HAP-1 (cell line): ENCODE results near the gene TRAF4.
"Not testable (repeated sequence)": the region's sequence is repeated elsewhere in the genome, so short reads cannot be mapped to it uniquely, and the experiment has no call there.

Experiments used
- DNase-seq, 2 experiments: peaks; one replicate each; pipeline ENCODE4 v3.0.0-alpha.2; 2016 to 2020; ENCODE audit warnings: low spot score in 2 of 2
- H3K27me3 ChIP-seq: fragments of 250-450 bp; sonication (Bioruptor Pico); 2 replicates; pipeline ENCODE4 v1.5.1; 2020; ENCODE audit warnings: low read depth, mild to moderate bottlenecking, moderate library complexity
- H3K36me3 ChIP-seq: fragments of 250-450 bp; sonication (Bioruptor Pico); replicated peaks from 2 replicates; pipeline ENCODE4 v1.5.1; 2020; ENCODE audit warnings: mild to moderate bottlenecking
- H3K4me1 ChIP-seq: fragments of 250-450 bp; sonication (Bioruptor Pico); 2 replicates; pipeline ENCODE4 v1.5.1; 2020; ENCODE audit warnings: mild to moderate bottlenecking
- H3K4me3 ChIP-seq: fragments of 250-450 bp; sonication (Bioruptor Pico); 2 replicates; pipeline ENCODE4 v1.5.1; 2020; ENCODE audit warnings: mild to moderate bottlenecking, moderate library complexity
- H3K9me3 ChIP-seq: fragments of 250-450 bp; sonication (Bioruptor Pico); 2 replicates; pipeline ENCODE4 v1.5.1; 2020; ENCODE audit warnings: mild to moderate bottlenecking, moderate library complexity
- in situ Hi-C: fragments of 300-500 bp; cut with MboI; formaldehyde crosslinking; loops from 3 replicates; pipeline ENCODE4 v1.14.3; 2020; ENCODE audit warnings: low sequenced_read_pairs, inconsistent platforms, mixed read lengths

The TRAF4 gene

DNA sequence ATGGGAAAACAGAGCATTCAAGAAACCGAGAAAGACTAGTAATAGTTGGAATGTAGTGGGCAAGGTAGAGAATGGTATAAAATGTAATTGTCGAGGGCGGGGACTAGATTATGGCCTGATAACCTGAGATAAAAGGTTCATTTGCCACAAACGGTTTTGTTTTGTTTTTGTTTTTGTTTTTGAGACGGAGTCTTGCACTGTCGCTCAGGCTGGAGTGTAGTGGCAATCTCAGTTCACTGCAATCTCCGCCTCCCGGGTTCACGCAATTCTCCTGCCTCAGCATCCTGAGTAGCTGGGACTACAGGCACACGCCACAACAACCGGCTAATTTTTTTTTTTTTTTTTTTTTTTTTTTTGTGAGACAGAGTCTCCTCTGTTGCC lies 13.9 kb upstream of the TRAF4 start:
- Histone ChIP-seq H3K36me3 (peaks cover 10% of the 10 kb centered on the region), H3K9me3 (no peaks in the 10 kb centered on the region), H3K4me3 (no peak overlapping the region), H3K4me1 (peaks cover 31% of the 10 kb centered on the region), H3K27me3 (no peaks in the 10 kb centered on the region)
- in situ Hi-C loops, result no loop called here
- no peak for DNase-seq

DNA sequence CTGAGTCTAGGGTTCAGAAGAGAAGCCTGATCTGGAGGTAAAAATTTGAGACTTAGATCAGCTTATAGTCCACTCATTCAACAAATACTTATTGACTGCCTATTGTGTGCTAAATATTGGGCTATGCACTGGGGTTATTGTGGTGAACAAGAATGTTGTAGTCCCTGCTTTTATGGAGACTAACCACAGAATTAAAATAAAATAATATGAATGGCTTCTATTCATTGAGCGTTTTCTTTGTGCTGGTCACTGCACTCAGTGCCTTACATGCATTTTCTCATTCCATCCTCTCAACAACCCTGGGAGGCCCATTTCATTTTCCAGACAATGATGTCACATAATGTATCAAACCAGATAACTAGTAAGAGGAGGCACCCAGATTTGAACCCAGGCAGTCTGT lies 10.5 kb upstream of the TRAF4 start:
- Histone ChIP-seq H3K36me3 (peaks cover 5% of the 10 kb centered on the region), H3K27me3 (no peaks in the 10 kb centered on the region), H3K9me3 (no peaks in the 10 kb centered on the region), H3K4me3 (no peak overlapping the region), H3K4me1 (peaks cover 15% of the 10 kb centered on the region)
- in situ Hi-C loops, result no loop called here
- peak; percentile 49 to 93 for DNase-seq

DNA sequence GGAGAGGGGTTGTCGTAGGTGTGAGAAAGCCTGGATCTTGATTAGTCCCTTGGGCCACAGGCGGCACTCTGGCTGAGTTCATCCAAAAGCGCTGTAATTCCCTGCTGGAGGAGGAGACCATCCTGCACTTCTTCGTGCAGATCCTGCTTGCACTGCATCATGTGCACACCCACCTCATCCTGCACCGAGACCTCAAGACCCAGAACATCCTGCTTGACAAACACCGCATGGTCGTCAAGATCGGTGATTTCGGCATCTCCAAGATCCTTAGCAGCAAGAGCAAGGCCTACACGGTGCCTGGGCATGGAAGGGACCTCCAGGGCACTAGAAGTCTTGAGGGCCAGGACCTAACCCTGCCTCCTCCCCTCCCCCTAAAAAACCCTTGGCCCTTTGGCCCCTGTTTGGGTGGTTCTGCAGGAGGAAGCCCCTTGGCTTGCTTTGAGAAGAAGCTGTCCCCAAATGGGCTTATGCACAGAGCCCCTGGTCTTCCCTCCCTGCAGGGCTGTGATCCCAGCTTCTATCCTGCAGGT lies 9.0 kb upstream of the TRAF4 start:
- Histone ChIP-seq H3K4me1 (peaks cover 13% of the 10 kb centered on the region), H3K4me3 (no peak overlapping the region), H3K27me3 (no peaks in the 10 kb centered on the region), H3K9me3 (no peaks in the 10 kb centered on the region), H3K36me3 (peaks cover 5% of the 10 kb centered on the region)
- in situ Hi-C loops, result no loop called here
- DNase-seq, result no peak

DNA sequence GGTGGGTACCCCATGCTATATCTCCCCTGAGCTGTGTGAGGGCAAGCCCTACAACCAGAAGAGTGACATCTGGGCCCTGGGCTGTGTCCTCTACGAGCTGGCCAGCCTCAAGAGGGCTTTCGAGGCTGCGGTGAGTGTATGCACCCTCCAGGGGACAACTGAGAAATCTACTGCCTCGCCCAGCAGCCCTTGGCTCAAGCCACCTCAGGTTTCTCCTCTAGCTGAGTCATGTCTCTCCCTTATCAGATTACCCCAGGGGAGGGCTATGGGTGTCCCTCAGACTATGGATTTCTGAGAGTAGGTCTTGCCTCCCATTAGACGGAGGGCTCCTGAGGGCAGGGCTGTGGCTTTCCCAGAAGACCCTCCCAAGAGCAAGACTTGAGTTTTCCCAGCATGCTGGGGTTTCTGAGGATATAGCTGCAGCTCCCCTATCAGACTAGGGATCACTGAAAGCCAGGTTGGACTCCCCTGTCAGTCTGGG lies 8.5 kb upstream of the TRAF4 start:
- peaks cover 5% of the 10 kb centered on the region for H3K36me3 ChIP-seq
- DNase-seq, result no peak
- H3K27me3 ChIP-seq, result no peaks in the 10 kb centered on the region
- H3K9me3 ChIP-seq, result no peaks in the 10 kb centered on the region
- in situ Hi-C loops, result no loop called here
- peaks cover 13% of the 10 kb centered on the region for H3K4me1 ChIP-seq
- no peak overlapping the region for H3K4me3 ChIP-seq

DNA sequence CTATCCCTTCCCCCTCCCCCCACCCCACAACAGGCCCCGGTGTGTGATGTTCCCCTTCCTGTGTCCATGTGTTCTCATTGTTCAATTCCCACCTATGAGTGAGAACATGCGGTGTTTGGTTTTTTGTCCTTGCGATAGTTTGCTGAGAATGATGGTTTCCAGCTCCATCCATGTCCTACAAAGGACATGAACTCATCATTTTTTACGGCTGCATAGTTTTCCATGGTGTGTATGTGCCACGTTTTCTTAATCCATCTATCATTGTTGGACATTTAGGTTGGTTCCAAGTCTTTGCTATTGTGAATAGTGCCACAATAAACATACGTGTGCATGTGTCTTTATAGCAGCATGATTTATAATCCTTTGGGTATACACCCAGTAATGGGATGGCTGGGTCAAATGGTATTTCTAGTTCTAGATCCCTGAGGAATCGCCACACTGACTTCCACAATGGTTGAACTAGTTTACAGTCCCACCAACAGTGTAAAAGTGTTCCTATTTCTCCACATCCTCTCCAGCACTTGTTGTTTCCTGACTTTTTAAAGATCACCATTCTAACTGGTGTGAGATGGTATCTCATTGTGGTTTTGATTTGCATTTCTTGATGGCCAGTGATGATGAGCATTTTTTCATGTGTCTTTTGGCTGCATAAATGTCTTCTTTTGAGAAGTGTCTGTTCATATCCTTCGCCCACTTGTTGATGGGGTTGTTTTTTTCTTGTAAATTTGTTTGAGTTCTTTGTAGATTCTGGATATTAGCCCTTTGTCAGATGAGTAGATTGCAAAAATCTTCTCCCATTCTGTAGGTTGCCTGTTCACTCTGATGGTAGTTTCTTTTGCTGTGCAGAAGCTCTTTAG lies 7.7 kb upstream of the TRAF4 start:
- H3K36me3 ChIP-seq, in situ Hi-C loops: not testable (repeated sequence)

DNA sequence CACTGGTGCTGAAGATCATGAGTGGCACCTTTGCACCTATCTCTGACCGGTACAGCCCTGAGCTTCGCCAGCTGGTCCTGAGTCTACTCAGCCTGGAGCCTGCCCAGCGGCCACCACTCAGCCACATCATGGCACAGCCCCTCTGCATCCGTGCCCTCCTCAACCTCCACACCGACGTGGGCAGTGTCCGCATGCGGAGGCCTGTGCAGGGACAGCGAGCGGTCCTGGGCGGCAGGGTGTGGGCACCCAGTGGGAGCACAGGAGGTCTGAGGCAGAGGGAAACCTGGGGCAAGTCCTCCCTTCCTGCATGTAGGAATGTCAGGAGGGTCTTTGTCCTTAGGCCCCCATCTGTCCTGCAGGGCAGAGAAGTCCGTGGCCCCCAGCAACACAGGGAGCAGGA lies 6.5 kb upstream of the TRAF4 start:
- DNase-seq, result no peak
- Histone ChIP-seq H3K4me3 (no peak overlapping the region), H3K27me3 (no peaks in the 10 kb centered on the region), H3K36me3 (peaks cover 5% of the 10 kb centered on the region), H3K4me1 (peaks cover 13% of the 10 kb centered on the region), H3K9me3 (no peaks in the 10 kb centered on the region)
- in situ Hi-C loops, result no loop called here

More for the DNA sequence above, 7.7 kb upstream of the TRAF4 start:
- not testable (repeated sequence) for H3K27me3 ChIP-seq, H3K9me3 ChIP-seq, H3K4me3 ChIP-seq, DNase-seq
- H3K4me1 ChIP-seq, result peaks cover 13% of the 10 kb centered on the region

DNA sequence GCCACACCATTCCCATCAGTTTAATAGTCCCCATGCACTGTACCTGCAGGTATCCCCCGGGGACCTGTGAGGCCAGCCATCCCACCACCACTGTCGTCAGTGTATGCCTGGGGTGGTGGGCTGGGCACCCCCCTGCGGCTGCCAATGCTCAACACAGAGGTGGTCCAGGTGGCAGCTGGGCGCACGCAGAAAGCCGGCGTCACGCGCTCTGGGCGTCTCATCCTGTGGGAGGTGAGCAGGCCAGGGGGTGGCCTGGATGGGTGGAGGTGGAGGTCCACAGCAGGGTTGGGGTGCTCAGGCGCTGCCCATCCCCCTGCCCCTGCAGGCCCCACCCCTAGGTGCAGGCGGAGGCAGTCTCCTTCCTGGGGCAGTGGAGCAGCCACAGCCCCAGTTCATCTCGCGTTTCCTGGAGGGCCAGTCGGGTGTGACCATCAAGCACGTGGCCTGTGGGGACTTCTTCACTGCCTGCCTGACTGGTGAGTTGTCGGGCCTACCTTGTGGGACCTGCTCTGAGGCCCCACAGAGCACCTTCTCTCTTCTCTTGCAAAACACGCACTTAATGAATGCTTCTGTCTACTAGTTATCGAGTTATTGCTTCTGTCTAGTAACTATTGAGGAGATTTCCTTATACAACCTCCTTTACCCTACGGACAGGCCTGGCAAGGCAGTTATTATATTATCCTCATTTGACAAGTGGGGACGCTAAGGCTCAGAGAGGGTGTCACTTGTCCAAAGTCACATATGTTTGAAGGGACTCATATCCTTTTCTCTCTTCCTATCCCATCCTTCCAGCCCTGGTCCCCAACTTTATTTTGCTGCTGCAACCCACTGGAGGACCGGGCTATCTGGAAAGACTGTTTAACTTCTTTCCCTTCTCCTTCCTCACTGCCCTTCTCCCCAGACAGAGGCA lies 5.8 kb upstream of the TRAF4 start:
- peaks cover 5% of the 10 kb centered on the region for H3K36me3 ChIP-seq
- H3K9me3 ChIP-seq, result no peaks in the 10 kb centered on the region
- in situ Hi-C loops, result no loop called here
- no peaks in the 10 kb centered on the region for H3K27me3 ChIP-seq
- no peak for DNase-seq
- H3K4me1 ChIP-seq, result peaks cover 12% of the 10 kb centered on the region
- no peak overlapping the region for H3K4me3 ChIP-seq

DNA sequence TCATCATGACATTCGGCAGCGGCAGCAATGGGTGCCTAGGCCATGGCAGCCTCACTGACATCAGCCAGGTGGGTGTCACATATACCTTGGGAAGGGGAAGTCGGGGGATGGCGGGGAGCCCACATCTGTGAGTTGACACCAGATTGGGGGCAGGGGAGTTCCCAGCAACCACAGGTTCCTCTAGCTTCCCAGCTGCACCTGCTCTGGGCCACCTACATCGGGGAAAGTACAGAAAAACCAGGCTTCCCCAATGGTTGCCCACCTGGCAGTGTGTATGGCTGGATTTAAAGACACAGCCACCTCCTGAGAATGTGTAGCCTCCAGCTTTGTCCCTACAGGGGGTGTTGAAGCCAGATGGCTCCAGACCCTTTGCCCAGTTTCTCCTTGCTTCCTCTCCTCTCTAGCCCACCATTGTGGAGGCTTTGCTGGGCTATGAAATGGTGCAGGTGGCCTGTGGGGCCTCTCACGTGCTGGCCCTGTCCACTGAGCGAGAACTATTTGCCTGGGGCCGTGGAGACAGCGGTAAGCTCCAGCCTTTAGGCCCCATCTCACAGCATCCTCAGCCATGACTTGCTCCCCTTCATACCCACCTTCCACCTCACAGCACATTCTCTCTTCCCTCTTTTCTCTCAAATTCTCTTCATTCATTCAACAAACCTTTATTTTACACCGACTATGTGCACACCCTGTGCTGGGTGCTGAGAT lies 5.0 kb upstream of the TRAF4 start:
- Histone ChIP-seq H3K9me3 (no peaks in the 10 kb centered on the region), H3K36me3 (peaks cover 5% of the 10 kb centered on the region), H3K27me3 (no peaks in the 10 kb centered on the region), H3K4me3 (no peak overlapping the region), H3K4me1 (peaks cover 11% of the 10 kb centered on the region)
- in situ Hi-C loops, result no loop called here
- no peak for DNase-seq

DNA sequence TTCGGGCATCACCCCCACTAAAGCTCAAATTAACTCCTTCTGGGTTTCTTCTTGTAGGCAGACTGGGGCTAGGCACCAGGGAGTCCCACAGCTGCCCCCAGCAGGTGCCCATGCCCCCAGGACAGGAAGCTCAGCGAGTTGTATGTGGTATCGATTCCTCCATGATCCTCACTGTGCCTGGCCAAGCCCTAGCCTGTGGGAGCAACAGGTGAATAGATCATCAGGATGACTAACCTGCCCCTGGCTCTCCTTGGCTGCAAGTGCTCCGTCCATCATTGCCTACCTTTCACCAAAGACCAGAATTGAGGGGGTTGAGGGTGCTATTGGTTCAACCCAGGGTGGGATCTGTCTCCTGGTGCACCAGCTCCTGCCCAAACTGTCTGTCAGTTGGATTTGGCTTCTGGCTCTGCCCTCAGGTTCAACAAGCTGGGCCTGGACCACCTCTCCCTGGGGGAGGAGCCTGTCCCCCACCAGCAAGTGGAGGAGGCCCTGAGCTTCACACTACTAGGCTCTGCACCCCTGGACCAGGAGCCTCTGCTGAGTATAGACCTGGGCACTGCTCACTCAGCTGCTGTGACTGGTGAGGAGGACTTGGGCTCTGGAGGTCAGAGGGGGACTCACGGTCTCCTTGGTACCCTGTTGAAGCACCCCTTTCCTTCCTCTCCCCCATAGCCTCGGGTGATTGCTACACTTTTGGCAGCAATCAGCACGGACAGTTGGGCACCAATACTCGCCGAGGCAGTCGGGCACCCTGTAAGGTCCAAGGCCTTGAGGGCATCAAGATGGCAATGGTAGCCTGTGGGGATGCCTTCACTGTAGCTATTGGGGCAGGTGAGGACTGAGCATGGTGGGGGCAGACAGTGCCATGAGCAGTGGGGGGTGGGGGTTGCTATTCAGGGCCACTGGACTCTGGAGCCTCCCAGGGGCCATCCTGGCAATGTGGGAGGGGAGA lies 3.1 kb upstream of the TRAF4 start:
- in situ Hi-C loops, result no loop called here
- no peak overlapping the region for H3K4me3 ChIP-seq

DNA sequence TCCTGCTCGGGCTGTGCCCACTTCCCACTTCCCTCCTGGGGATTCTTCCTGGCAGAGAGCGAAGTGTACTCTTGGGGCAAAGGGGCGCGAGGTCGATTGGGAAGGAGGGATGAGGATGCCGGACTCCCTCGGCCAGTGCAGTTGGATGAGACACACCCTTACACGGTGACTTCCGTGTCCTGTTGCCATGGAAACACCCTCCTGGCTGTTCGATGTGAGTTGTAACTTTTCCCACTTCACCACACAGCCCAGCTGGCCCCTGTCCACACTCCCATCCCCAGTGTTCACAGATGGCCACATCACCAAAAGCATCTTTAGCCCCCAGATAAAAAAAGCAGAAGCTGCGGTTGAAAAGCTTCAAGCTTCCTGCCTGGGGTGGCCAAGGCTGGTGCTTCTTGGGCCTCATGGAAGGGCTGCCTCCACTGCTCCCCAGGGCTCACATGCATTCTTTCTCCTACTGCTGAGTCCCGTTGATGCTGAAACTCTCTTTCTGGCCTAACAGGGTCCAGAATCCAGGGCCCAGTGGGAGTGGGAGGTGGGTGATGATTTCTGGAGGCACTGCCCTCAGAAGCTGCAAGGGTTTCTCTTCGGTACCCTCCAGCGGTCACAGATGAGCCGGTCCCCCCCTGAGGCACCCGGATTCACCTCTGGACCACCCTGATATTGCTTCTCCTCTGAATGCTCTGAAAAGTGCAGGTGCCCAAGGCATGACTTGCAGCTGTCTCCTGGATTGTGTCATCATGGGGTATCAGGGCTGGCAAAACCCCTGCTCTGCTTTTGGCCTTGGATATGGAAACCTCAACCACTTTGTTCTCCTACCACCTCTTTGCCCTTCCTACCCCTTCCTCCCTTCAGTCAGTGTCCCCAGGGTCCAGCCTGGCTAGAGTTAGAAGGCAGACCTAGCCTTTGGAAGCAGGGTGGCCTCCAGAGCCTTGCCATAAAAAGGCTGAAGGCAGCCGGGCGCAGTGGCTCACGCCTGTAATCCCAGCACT lies 2.2 kb upstream of the TRAF4 start:
- DNase-seq, result no peak
- Histone ChIP-seq H3K4me3 (no peak overlapping the region), H3K4me1 (peaks cover 18% of the 10 kb centered on the region), H3K9me3 (no peaks in the 10 kb centered on the region), H3K36me3 (peaks cover 18% of the 10 kb centered on the region), H3K27me3 (no peaks in the 10 kb centered on the region)
- in situ Hi-C loops, result no loop called here

More for the DNA sequence above, 3.1 kb upstream of the TRAF4 start:
- Histone ChIP-seq H3K36me3 (peaks cover 8% of the 10 kb centered on the region), H3K9me3 (no peaks in the 10 kb centered on the region), H3K27me3 (no peaks in the 10 kb centered on the region), H3K4me1 (peaks cover 14% of the 10 kb centered on the region)
- no peak for DNase-seq

DNA sequence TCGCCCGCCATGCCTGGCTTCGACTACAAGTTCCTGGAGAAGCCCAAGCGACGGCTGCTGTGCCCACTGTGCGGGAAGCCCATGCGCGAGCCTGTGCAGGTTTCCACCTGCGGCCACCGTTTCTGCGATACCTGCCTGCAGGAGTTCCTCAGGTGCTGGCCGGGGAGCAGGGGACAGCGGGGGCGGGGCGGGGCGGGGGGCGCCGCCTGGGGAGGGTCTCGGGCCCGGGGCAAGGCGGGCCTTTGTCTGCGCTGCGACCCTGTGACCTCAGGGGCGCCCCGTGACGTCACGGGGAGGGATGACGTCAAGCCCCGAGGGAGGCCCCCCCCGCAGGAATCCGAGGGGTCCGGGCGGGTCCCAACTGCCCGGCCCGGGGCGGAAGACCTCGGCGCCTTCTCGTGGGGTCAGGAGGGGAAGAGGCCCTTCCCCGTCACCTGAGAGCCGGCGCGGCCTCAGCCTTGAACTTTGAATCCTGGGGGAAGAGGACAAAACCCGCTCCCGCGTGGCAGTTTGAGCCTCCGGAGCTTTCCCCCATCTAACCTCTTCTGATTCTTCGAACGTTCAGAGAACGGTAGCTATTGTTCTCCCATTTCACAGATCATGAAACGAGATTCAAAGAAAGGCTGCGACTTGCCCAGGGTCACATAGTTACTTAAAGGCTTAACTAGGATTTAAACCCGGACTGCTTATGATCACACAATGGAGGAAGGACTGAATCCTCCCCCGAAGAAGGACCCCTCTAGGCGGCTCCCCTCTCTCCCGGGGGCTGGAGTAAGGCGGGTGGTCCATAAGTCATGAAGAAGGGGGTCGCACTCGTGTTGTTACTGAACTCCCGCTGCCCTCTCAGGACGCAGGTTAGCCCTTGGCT lies 527 bp downstream of the TRAF4 start:
- peak; percentile 44 to 74 for DNase-seq
- Histone ChIP-seq H3K9me3 (no peaks in the 10 kb centered on the region), H3K27me3 (no peaks in the 10 kb centered on the region), H3K4me3 (peak overlapping the region; percentile 88), H3K4me1 (peaks cover 18% of the 10 kb centered on the region), H3K36me3 (peaks cover 45% of the 10 kb centered on the region)
- in situ Hi-C loops, result no loop called here
